M059J (cell line): Measurements from ENCODE around the gene SLC17A8. TPM values are rescaled to one million over a fixed set of nuclear protein-coding genes. Genes with fewer than 3 reads are reported as not detected.
A peak's percentile ranks its signal among the peaks of the same experiment; 100 is the strongest.

Experiments
- DNase-seq: peaks from one replicate; pipeline ENCODE4 v3.0.0-alpha.2; 2012; ENCODE audit warnings: low read depth
- total RNA-seq: library from RNA; depleted of rRNA; stranded (reverse); fragments of >200 nt; shearing (Covaris generic); gene quantifications from 2 replicates; pipeline ENCODE4 v1.2.3, GENCODE V29; 2014

SLC17A8 gene
- total RNA-seq, 1 experiment from 2014 or later, result not detected

- no peak for DNase-seq
These were observed 14.3 kb downstream of the SLC17A8 start for GRCh38 chr12:100371146-100371545.

- peak; percentile 8 for DNase-seq
These were observed 16.2 kb downstream of the SLC17A8 start for GRCh38 chr12:100372853-100373640.

GRCh38 chr12:100375038-100375735 is 18.3 kb downstream of the SLC17A8 start:
- DNase-seq, result peak; percentile 50

- DNase-seq, result no peak
These were observed 19.3 kb downstream of the SLC17A8 start for GRCh38 chr12:100376161-100376560.

DNA sequence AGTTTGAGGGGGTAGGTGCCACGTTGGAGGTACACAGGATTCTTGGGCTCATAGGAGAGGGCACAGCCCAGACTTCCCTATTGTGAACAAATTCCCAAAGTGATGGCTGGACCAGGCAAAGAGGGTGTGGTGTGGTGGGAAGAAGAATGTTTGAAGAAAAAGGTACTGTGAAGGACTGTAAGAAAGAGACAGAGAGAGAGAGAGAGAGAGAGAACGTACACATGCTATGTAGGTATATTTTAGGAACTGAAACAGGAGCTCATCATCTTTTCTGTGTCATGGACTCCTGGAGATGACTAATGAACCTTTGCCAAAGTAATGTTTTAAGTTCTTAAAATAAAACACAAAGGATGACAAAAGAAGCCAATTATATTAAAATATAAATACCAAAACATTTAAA is 24.5 kb downstream of the SLC17A8 start:
- no peak for DNase-seq

DNA sequence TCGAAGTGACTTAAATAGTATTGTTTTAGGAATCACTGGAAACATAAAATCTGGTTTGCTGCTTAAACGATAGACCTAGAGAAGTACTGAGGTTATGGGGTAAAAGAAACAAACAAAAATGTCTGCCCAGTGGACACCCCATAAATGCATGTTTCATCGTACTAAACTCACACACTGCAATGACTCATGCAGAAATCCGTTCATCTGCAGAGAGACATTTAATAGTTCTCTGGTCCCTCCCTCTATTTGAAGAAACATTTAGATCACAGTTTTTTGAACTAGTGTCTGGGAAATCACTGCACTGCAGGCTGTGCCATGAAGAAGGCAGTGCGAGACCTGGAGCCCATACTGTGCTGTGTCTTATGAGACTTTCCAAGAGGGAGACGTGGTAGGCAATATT is 25.5 kb downstream of the SLC17A8 start:
- DNase-seq, result peak; percentile 45

- no peak for DNase-seq
These were observed 27.0 kb downstream of the SLC17A8 start for GRCh38 chr12:100383586-100384558.

- no peak for DNase-seq
These were observed 27.7 kb downstream of the SLC17A8 start for GRCh38 chr12:100384559-100384935.

DNA sequence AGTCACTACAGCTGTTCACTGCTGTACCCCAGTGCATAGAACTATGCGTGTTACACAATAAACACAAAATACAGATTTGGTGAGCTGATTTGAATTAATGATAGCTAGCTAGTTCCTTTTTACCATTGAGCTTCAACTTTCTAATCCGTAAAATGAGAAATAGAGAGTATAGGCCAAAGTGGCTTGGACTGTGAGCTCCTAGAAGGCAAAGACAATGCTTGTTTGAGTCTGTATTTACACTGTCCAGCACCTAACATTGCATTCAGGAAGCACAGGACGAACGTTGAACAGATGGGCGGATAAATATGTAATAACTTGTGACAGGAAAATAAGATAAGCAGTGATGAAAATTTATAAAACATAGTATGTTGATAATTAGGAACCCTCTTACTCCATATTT is 31.5 kb downstream of the SLC17A8 start:
- no peak for DNase-seq

DNA sequence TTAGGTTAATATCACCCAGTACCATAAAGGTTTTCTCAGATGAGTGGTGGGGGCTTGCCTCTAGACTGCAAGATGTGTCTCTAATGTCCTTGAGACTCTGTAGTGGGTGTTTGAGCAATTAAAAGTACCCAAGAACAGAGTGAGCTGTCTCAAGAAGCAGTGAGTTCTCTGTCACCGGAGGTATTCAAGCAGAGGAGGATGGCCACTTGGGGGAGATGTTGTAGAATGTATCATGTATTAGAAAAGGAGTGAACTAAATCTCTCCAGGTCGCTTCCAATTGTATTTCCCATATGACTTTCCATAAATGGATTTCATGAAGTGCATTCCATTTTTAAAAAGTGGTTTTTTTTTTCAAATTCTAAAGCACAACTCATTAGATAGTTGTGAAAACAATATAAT is 35.0 kb downstream of the SLC17A8 start:
- DNase-seq, result peak; percentile 20

DNA sequence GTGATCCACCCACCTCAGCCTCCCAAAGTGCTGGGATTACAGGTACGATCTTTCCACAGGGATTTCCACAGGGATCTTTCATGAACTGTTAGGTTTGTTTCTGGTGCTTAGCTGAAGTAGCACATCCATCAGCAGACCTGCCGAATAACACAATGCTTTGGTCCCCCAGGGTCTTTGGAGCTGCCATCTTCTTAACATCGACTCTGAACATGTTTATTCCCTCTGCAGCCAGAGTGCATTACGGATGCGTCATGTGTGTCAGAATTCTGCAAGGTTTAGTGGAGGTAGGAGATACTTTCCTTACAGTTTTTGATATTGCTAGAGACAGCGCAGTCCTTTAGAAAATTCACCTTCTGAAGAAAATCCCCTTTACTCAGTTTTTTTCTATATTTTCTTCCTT is 36.3 kb downstream of the SLC17A8 start:
- DNase-seq, result no peak

GRCh38 chr12:100395811-100396210 is 38.9 kb downstream of the SLC17A8 start:
- DNase-seq, result no peak

DNA sequence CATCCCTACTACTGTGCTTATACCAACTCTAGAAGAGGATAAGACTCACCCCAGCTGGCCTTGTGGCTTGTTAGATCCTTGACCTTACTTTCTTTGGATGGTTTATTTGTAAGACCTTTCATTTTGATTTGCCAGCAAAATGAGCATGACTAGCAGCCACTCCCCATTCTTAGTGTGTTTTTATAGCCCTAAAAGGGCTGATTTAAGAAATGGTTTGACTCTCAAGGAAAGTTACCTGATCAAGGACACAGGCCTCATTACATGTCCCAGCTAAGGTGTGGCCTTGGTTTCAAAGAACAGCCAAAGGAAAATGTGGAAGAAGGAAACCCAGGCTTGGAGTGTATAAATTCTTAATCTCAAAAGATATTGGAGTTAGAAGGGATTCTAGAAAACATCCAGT is 41.4 kb downstream of the SLC17A8 start:
- DNase-seq, result peak; percentile 10

DNA sequence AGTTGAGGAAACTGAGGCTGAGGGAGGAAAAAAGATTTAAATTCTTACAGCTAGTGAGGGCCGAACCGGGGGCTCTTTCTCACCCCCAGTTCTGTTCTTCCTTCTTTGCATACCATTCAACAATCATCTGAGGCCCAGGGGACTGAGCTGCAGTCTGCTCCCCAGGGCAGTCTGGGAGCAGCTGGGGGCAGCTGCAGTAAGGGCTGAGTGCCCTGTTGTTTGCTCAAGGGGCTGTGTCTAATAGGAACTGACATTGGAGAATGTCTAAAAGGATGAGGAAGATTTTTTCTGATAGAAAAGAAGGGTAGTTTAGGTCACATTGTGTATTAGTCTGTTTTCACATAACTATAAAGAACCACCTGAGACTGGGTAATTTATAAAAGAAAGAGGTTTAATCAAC is 42.2 kb downstream of the SLC17A8 start:
- no peak for DNase-seq

DNA sequence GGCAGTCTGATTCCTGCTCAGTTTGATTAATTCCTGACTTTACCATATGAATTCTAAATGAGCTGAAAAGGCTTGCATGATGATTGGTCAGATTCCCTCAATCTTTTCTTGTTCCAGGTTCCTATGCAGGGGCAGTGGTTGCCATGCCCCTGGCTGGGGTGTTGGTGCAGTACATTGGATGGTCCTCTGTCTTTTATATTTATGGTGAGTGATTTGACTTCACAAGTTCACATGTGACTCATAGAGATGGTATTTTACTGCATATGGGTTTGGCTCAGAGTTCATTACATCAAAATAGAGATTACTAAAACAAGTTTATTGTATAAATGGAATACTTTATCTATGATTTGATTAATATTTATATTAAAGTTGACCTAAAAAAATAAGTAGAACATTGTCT is 44.8 kb downstream of the SLC17A8 start:
- peak; percentile 70 for DNase-seq

- DNase-seq, result no peak
These were observed 45.9 kb downstream of the SLC17A8 start for GRCh38 chr12:100402763-100403162.

GRCh38 chr12:100403446-100403845 is 46.6 kb downstream of the SLC17A8 start:
- DNase-seq, result peak; percentile 38

GRCh38 chr12:100404769-100405407 is 48.0 kb downstream of the SLC17A8 start:
- peak; percentile 18 for DNase-seq

GRCh38 chr12:100413001-100413400 is 56.1 kb downstream of the SLC17A8 start:
- no peak for DNase-seq

DNA sequence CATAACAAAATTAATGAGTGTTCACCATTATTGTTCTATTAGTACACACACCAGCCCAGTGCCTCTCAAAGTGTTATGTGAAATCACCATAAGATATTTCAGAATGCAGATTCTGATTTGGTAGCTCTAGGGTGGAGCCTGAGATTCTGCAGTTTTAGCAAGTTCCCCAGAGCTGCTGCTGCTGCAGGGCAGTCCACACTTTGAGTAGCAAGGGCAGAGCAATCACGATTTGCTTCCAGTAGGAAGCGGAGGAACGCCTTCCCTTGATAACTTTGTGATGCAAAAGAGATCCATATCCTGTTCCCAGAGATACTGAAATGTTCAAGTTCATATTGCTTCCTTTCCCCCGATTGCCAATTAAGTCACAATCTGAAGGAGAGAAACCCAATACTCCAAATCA is 57.9 kb downstream of the SLC17A8 start:
- DNase-seq, result no peak

DNA sequence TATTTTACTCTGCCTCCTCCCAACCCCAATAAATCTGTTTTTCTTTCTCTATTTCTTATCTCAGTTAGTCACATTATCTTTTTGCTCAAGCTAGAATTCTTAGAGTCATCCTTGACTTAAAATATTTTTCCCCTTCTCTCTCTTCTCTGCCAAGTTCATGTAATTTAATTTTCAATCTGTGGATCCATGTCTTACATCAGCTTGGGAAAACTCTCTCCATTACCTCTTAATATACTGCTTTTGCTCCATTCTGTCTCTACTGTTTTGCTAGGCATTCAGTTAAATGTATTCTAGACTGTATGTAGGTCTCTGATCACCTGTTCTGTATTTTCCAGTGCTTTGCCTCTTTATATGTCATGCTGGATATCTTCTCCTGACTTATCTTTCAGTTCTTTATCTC is 65.8 kb downstream of the SLC17A8 start:
- no peak for DNase-seq

DNA sequence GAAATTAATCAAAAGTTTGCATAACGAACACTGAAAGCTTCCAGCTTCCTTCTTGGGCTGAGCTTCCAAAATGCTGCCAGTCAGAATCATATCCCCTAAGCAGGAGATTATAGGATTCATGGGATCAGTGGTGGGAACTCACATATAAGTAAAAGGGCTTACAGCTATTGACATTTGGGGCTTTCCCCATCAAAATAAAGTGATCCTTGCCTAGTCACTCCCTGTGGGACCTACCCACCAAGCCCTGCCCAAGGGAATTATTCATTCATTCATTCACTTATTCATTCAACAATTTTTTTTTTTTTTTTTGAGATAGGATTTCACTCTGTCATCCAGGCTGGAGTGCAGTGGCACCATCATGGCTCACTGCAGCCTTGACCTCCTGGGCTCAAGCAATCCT is 69.3 kb downstream of the SLC17A8 start:
- no peak for DNase-seq
